GM06990 (cell line): ENCODE results near the gene FBXL2.

Experiments
- DNase-seq: peaks from one replicate; pipeline ENCODE4 v3.0.0-alpha.2; 2011; ENCODE audit not compliant: insufficient read length; ENCODE audit errors: extremely low read depth
- H3K27me3 ChIP-seq: replicated peaks from 2 replicates; pipeline ENCODE4 v1.6.0; 2011; ENCODE audit warnings: low read length; ENCODE audit not compliant: control insufficient read depth, insufficient read depth
- H3K36me3 ChIP-seq: 2 replicates; pipeline ENCODE4 v1.5.1; 2011; ENCODE audit warnings: low read length; ENCODE audit not compliant: control insufficient read depth, insufficient read depth
- H3K4me3 ChIP-seq: replicated peaks from 2 replicates; pipeline ENCODE4 v1.5.1; 2011; ENCODE audit warnings: low read depth, mild to moderate bottlenecking, control low read depth, low read length
- TF ChIP-seq, protein P1 (sequence below): IDR thresholded peaks from 2 replicates; pipeline ENCODE4 v1.5.1; 2011; ENCODE audit warnings: low read length, control low read depth, mild to moderate bottlenecking, inconsistent platforms; ENCODE audit not compliant: insufficient read depth, poor library complexity, severe bottlenecking

FBXL2 gene

DNA sequence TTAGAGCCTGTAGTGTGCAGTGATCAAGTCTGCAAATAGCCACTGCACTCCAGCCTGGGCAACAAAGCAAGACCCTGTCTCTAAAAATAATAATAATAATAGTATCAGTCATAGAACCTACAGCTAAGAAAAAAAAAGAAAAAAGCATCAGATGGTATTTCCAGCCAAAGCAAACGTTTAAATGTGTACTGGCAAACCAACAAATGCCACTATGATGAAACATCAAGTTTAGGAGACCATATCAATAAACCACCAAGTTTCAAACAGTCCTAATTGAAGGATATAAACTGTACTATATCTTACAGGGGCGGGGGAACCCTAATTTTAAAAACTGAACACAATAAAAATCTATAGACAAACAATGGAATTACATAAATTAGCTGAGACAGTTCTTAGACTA is 156.6 kb downstream of the FBXL2 start:
- no peaks in the 10 kb centered on the region for H3K27me3 ChIP-seq
- no peak for DNase-seq
- no peaks in the 10 kb centered on the region for H3K36me3 ChIP-seq
- H3K4me3 ChIP-seq = no peak overlapping the region
- TF ChIP-seq, protein P1, sequence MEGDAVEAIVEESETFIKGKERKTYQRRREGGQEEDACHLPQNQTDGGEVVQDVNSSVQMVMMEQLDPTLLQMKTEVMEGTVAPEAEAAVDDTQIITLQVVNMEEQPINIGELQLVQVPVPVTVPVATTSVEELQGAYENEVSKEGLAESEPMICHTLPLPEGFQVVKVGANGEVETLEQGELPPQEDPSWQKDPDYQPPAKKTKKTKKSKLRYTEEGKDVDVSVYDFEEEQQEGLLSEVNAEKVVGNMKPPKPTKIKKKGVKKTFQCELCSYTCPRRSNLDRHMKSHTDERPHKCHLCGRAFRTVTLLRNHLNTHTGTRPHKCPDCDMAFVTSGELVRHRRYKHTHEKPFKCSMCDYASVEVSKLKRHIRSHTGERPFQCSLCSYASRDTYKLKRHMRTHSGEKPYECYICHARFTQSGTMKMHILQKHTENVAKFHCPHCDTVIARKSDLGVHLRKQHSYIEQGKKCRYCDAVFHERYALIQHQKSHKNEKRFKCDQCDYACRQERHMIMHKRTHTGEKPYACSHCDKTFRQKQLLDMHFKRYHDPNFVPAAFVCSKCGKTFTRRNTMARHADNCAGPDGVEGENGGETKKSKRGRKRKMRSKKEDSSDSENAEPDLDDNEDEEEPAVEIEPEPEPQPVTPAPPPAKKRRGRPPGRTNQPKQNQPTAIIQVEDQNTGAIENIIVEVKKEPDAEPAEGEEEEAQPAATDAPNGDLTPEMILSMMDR = no peak
